ENCODE data around the gene PRKCD.

The PRKCD gene

GRCh38 chr3:53170325-53171063, 9.5 kb downstream of the PRKCD start:
- DNase-seq (ENCODE audit: low spot score): no peak

- DNase-seq (ENCODE audit: low spot score): no peak
These were observed 10.0 kb downstream of the PRKCD start for GRCh38 chr3:53171064-53171418.

GRCh38 chr3:53171827-53172505, 11.0 kb downstream of the PRKCD start:
- DNase-seq (ENCODE audit: low spot score): no peak

GRCh38 chr3:53173107-53173506, 12.1 kb downstream of the PRKCD start:
- DNase-seq (ENCODE audit: low spot score): no peak

- DNase-seq (ENCODE audit: low spot score): no peak
These were observed 13.6 kb downstream of the PRKCD start for GRCh38 chr3:53174346-53175250.

GRCh38 chr3:53175613-53176540, 14.9 kb downstream of the PRKCD start:
- DNase-seq (ENCODE audit: low spot score): no peak

GRCh38 chr3:53178246-53178645, 17.2 kb downstream of the PRKCD start:
- DNase-seq (ENCODE audit: low spot score): no peak

- DNase-seq (ENCODE audit: low spot score): no peak
These were observed 18.6 kb downstream of the PRKCD start for GRCh38 chr3:53179580-53179979.

GRCh38 chr3:53180305-53181023, 19.5 kb downstream of the PRKCD start:
- DNase-seq (ENCODE audit: low spot score): no peak

- DNase-seq (ENCODE audit: low spot score): no peak
These were observed 20.0 kb downstream of the PRKCD start for GRCh38 chr3:53181024-53181371.

GRCh38 chr3:53181528-53181927, 20.5 kb downstream of the PRKCD start:
- DNase-seq (ENCODE audit: low spot score): no peak

GRCh38 chr3:53182764-53183355, 21.9 kb downstream of the PRKCD start:
- DNase-seq (ENCODE audit: low spot score): no peak

GRCh38 chr3:53183514-53183913, 22.5 kb downstream of the PRKCD start:
- no peak for DNase-seq (ENCODE audit: low spot score)

GRCh38 chr3:53184701-53185100, 23.7 kb downstream of the PRKCD start:
- no peak for DNase-seq (ENCODE audit: low spot score)

GRCh38 chr3:53185761-53186465, 24.9 kb downstream of the PRKCD start:
- no peak for DNase-seq (ENCODE audit: low spot score)

- DNase-seq (ENCODE audit: low spot score): no peak
These were observed 25.7 kb downstream of the PRKCD start for GRCh38 chr3:53186726-53187125.

- no peak for DNase-seq (ENCODE audit: low spot score)
These were observed 26.4 kb downstream of the PRKCD start for GRCh38 chr3:53187430-53187829.

GRCh38 chr3:53188136-53188685, 27.2 kb downstream of the PRKCD start:
- DNase-seq (ENCODE audit: low spot score): no peak

GRCh38 chr3:53188720-53189119, 27.7 kb downstream of the PRKCD start:
- no peak for DNase-seq (ENCODE audit: low spot score)

GRCh38 chr3:53189276-53189675, 28.3 kb downstream of the PRKCD start:
- no peak for DNase-seq (ENCODE audit: low spot score)
